Keratinocyte (primary cell): ENCODE results near the gene CETN1. TPM values are rescaled to one million over a fixed set of nuclear protein-coding genes. Genes with fewer than 3 reads are reported as not detected.

Source experiments
- DNase-seq: peaks from one replicate; pipeline ENCODE4 v3.0.0-alpha.2; 2011; ENCODE audit warnings: low read depth, missing footprints, low spot score
- FAIRE-seq: peaks from 2 replicates; lab custom pipeline; 2011; peaks lifted over from hg19 to GRCh38; lab: Jason Lieb, UNC
- H2AFZ ChIP-seq: 2 replicates; pipeline ENCODE4 v1.6.0; 2012; ENCODE audit warnings: low read length, control low read depth, inconsistent platforms; ENCODE audit not compliant: control insufficient read depth
- H3K27ac ChIP-seq: 2 replicates; pipeline ENCODE4 v1.5.1; 2011; ENCODE audit warnings: low read length; ENCODE audit not compliant: control insufficient read depth, insufficient read depth
- H3K27me3 ChIP-seq: 3 replicates; pipeline ENCODE4 v1.6.0; 2011; ENCODE audit warnings: low read length; ENCODE audit not compliant: control insufficient read depth, insufficient read depth; ENCODE audit errors: extremely low read depth
- H3K36me3 ChIP-seq, 2 experiments: 2 replicates in 1 of 2; 3 replicates in 1 of 2; pipeline ENCODE4 v1.5.1; 2011; ENCODE audit warnings: low read length in 2 of 2, mild to moderate bottlenecking in 1 of 2; ENCODE audit not compliant: control insufficient read depth in 2 of 2, insufficient read depth in 2 of 2; ENCODE audit errors: extremely low read depth in 1 of 2
- H3K4me1 ChIP-seq: 3 replicates; pipeline ENCODE4 v1.5.1; 2011; ENCODE audit warnings: low read length; ENCODE audit not compliant: control insufficient read depth, insufficient read depth; ENCODE audit errors: extremely low read depth
- H3K4me2 ChIP-seq: 3 replicates; pipeline ENCODE4 v1.6.0; 2011; ENCODE audit warnings: low read depth, low read length; ENCODE audit not compliant: control insufficient read depth, insufficient read depth; ENCODE audit errors: extremely low read depth
- H3K4me3 ChIP-seq, 3 experiments: fragments of 200-600 bp in 1 of 3; sonication (generic) in 1 of 3; 2 replicates in 2 of 3; 3 replicates in 1 of 3; pipeline ENCODE4 v1.5.1; 2011 to 2016; ENCODE audit warnings: low read length in 3 of 3, mild to moderate bottlenecking in 3 of 3, control low read depth in 2 of 3, inconsistent platforms in 1 of 3, low read depth in 1 of 3, mixed read lengths in 1 of 3, mixed run types in 1 of 3, moderate library complexity in 1 of 3; ENCODE audit not compliant: control insufficient read depth in 2 of 3, insufficient read depth in 2 of 3; ENCODE audit errors: extremely low read depth in 1 of 3
- H3K79me2 ChIP-seq: 2 replicates; pipeline ENCODE4 v1.6.0; 2012; ENCODE audit warnings: low read length; ENCODE audit not compliant: control insufficient read depth, insufficient read depth
- H3K9ac ChIP-seq: 3 replicates; pipeline ENCODE4 v1.6.0; 2011; ENCODE audit warnings: low read length; ENCODE audit not compliant: control insufficient read depth, insufficient read depth; ENCODE audit errors: extremely low read depth
- H3K9me1 ChIP-seq: 3 replicates; pipeline ENCODE4 v1.6.0; 2011; ENCODE audit warnings: low read length; ENCODE audit not compliant: control insufficient read depth, insufficient read depth; ENCODE audit errors: extremely low read depth
- H3K9me3 ChIP-seq: 2 replicates; pipeline ENCODE4 v1.5.1; 2012; ENCODE audit warnings: low read depth, low read length; ENCODE audit not compliant: control insufficient read depth
- H4K20me1 ChIP-seq: 3 replicates; pipeline ENCODE4 v1.6.0; 2011; ENCODE audit warnings: low read length; ENCODE audit not compliant: control insufficient read depth, insufficient read depth; ENCODE audit errors: extremely low read depth
- EZH2 ChIP-seq: IDR thresholded peaks from one replicate; pipeline ENCODE4 v1.6.1; 2012; ENCODE audit warnings: inconsistent platforms, mild to moderate bottlenecking, low read length, moderate library complexity
- dilution Hi-C: fragments of 300-500 bp; cut with MboI; formaldehyde crosslinking; loops from one replicate; pipeline ENCODE4 v1.7.0; 2020; ENCODE audit warnings: low sequenced_read_pairs; ENCODE audit not compliant: extremely low pct_ligation_motif_present
- polyA plus RNA-seq, 5 experiments: library from polyadenylated mRNA; depleted of rRNA in 3 of 5; stranded (reverse) in 3 of 5; stranded (forward) in 1 of 5; unstranded in 1 of 5; fragments of >200 nt; gene quantifications; 1 replicate in 1 of 5; 2 replicates in 3 of 5; 3 replicates in 1 of 5; pipeline versions ENCODE4 v1.2.1 to v1.2.3, GENCODE V29; 2011 to 2012; ENCODE audit warnings: missing spikeins in 2 of 5, low read depth in 1 of 5, low replicate concordance in 1 of 5
- TF ChIP-seq, protein P1 (sequence below), 3 experiments: IDR thresholded peaks in 1 of 3; conservative IDR thresholded peaks in 1 of 3; optimal IDR thresholded peaks in 1 of 3; 2 replicates in 2 of 3; 3 replicates in 1 of 3; pipeline versions ENCODE3 to v1.5.1; 2011; ENCODE audit warnings: low read length in 3 of 3, mild to moderate bottlenecking in 3 of 3, moderate library complexity in 2 of 3, control low read depth in 1 of 3, inconsistent platforms in 1 of 3; ENCODE audit not compliant: insufficient read depth in 2 of 3; ENCODE audit errors: extremely low read depth in 1 of 3

The CETN1 gene
- polyA plus RNA-seq, 1 donor (not counting 4 experiments of a cell fraction or from before 2014, with no cell fraction given), result not detected

DNA sequence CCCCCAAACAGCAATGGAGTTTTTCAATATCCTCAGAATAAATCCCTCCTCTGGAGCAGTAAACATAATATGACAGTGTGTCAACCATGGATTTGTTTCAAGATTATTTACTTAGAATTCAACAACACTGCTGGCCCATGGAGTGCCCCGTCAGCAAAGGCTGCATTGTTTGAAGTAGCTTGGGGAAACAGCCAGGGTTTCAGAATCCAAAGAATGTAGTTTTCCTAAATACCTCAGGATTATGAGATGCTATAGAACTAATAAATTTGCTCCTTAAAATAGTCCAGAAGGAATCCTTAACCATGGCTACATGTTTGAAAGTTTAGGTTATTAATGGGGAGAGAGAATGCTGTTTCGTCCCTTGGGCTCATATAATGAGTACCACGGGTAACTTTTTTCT, 13.1 kb upstream of the CETN1 start:
- DNase-seq (no peak), FAIRE-seq (no peak)
- no peaks in the 10 kb centered on the region for H3K27me3 ChIP-seq

DNA sequence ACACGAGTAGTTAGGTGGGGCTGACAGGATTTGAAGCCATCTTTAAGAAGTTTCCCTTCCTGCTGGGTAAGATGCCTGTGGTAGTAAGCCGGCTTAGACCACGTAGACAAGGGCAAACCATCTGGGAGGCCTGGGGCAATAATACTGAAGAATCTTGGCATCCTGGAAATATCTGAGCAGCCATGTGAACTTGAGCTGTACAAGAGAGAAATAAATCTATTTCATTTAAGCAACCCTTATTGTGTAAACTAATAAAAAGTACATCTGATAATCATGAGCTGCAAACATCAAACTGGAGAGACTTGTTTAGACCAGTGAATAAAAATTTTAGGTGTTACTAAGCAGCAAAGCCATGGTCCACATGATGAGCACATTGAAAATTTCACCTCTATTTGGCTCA, 11.4 kb upstream of the CETN1 start:
- H3K4me3 ChIP-seq, result no peak overlapping the region
- dilution Hi-C loops, result no loop called here
- H3K4me2 ChIP-seq, result no peak overlapping the region
- H3K27ac ChIP-seq, result no peak overlapping the region
- no peaks in the 10 kb centered on the region for H3K4me1 ChIP-seq
- TF ChIP-seq EZH2, result no peak
- TF ChIP-seq, protein P1, sequence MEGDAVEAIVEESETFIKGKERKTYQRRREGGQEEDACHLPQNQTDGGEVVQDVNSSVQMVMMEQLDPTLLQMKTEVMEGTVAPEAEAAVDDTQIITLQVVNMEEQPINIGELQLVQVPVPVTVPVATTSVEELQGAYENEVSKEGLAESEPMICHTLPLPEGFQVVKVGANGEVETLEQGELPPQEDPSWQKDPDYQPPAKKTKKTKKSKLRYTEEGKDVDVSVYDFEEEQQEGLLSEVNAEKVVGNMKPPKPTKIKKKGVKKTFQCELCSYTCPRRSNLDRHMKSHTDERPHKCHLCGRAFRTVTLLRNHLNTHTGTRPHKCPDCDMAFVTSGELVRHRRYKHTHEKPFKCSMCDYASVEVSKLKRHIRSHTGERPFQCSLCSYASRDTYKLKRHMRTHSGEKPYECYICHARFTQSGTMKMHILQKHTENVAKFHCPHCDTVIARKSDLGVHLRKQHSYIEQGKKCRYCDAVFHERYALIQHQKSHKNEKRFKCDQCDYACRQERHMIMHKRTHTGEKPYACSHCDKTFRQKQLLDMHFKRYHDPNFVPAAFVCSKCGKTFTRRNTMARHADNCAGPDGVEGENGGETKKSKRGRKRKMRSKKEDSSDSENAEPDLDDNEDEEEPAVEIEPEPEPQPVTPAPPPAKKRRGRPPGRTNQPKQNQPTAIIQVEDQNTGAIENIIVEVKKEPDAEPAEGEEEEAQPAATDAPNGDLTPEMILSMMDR (optimal IDR thresholded peaks at IDR 0.05 in 1 of 3, IDR thresholded peaks at IDR 0.05 in 1 of 3, conservative IDR thresholded peaks at IDR 0.05 in 1 of 3; ENCODE audit: extremely low read depth in 1 of 3, insufficient read depth in 2 of 3, low read length in 3 of 3), result no peak
- no peaks in the 10 kb centered on the region for H3K79me2 ChIP-seq
- no peak overlapping the region for H2AFZ ChIP-seq
- no peak overlapping the region for H3K9ac ChIP-seq
- H3K36me3 ChIP-seq, result no peaks in the 10 kb centered on the region
- H4K20me1 ChIP-seq, result no peaks in the 10 kb centered on the region
- FAIRE-seq, result no peak
- no peaks in the 10 kb centered on the region for H3K27me3 ChIP-seq
- H3K9me3 ChIP-seq, result no peaks in the 10 kb centered on the region
- DNase-seq, result no peak
- no peaks in the 10 kb centered on the region for H3K9me1 ChIP-seq

More for the DNA sequence above, 13.1 kb upstream of the CETN1 start:
- H3K36me3 ChIP-seq, result no peaks in the 10 kb centered on the region
- H3K27ac ChIP-seq, result no peak overlapping the region
- no peak overlapping the region for H3K4me2 ChIP-seq
- TF ChIP-seq, protein P1 (optimal IDR thresholded peaks at IDR 0.05 in 1 of 3, IDR thresholded peaks at IDR 0.05 in 1 of 3, conservative IDR thresholded peaks at IDR 0.05 in 1 of 3; ENCODE audit: extremely low read depth in 1 of 3, insufficient read depth in 2 of 3, low read length in 3 of 3), result no peak
- TF ChIP-seq EZH2, result no peak
- H4K20me1 ChIP-seq, result no peaks in the 10 kb centered on the region
- H3K9me1 ChIP-seq, result no peaks in the 10 kb centered on the region
- H2AFZ ChIP-seq, result no peak overlapping the region
- dilution Hi-C loops, result no loop called here
- no peak overlapping the region for H3K9ac ChIP-seq
- no peaks in the 10 kb centered on the region for H3K4me1 ChIP-seq
- no peak overlapping the region for H3K4me3 ChIP-seq
- H3K79me2 ChIP-seq, result no peaks in the 10 kb centered on the region
- no peaks in the 10 kb centered on the region for H3K9me3 ChIP-seq
